Fibroblast of mammary gland (primary cell): Measurements from ENCODE around the gene MAP3K7CL.

Experiments
- DNase-seq: peaks from one replicate; pipeline ENCODE4 v3.0.0-alpha.2; 2010; ENCODE audit warnings: low read depth
- H3K4me3 ChIP-seq: 2 replicates; pipeline ENCODE4 v1.5.1; 2011; ENCODE audit warnings: low read depth, mild to moderate bottlenecking, low read length, moderate library complexity; ENCODE audit not compliant: control insufficient read depth
- TF ChIP-seq, protein P1 (sequence below): conservative IDR thresholded peaks from 2 replicates; pipeline ENCODE4 v1.5.1; 2011; ENCODE audit warnings: low read depth, low read length, inconsistent platforms; ENCODE audit not compliant: control insufficient read depth, insufficient read depth

The MAP3K7CL gene

GRCh38 chr21:29175408-29176134 is 45.1 kb downstream of the MAP3K7CL start:
- TF ChIP-seq, protein P1, sequence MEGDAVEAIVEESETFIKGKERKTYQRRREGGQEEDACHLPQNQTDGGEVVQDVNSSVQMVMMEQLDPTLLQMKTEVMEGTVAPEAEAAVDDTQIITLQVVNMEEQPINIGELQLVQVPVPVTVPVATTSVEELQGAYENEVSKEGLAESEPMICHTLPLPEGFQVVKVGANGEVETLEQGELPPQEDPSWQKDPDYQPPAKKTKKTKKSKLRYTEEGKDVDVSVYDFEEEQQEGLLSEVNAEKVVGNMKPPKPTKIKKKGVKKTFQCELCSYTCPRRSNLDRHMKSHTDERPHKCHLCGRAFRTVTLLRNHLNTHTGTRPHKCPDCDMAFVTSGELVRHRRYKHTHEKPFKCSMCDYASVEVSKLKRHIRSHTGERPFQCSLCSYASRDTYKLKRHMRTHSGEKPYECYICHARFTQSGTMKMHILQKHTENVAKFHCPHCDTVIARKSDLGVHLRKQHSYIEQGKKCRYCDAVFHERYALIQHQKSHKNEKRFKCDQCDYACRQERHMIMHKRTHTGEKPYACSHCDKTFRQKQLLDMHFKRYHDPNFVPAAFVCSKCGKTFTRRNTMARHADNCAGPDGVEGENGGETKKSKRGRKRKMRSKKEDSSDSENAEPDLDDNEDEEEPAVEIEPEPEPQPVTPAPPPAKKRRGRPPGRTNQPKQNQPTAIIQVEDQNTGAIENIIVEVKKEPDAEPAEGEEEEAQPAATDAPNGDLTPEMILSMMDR = no peak
- DNase-seq = peak; percentile 80
- no peak overlapping the region for H3K4me3 ChIP-seq

DNA sequence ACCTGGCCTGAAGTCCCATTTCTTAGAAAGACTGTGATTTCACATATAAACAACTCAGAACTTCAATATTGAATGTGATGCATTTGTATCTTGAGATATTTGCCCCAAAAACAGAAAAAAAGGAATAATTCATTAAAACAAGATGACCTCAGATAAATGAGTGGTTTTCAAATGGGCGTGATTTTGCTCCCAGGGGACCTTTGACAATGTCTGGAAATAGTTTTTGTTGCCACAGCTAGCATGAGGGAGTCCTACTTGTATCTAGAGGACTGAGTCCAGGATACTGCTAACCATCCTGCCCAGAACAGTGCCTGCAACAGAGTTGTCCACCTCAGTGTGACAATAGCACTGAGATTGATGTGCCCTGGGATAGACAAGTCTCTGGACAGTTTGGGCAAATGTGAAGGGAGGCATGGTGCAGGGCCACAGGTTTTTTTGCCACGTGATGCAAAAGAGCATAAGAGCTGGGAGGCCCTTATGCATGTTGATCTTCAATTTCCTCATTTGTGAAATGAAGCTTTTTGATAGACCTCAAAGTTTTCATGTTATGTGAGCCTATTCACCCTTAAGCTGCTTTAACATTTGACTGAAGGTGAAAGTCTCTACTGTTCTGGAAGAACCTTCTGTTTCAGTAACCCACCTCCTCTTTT is 46.2 kb downstream of the MAP3K7CL start:
- no peak for DNase-seq
- TF ChIP-seq, protein P1 = no peak
- H3K4me3 ChIP-seq = no peak overlapping the region

- no peak overlapping the region for H3K4me3 ChIP-seq
Measured at GRCh38 chr21:29177800-29178199, 47.4 kb downstream of the MAP3K7CL start.

GRCh38 chr21:29178926-29179325 is 48.5 kb downstream of the MAP3K7CL start:
- H3K4me3 ChIP-seq = no peak overlapping the region
- no peak for DNase-seq
- TF ChIP-seq, protein P1 = no peak

More at GRCh38 chr21:29177800-29178199, 47.4 kb downstream of the MAP3K7CL start:
- TF ChIP-seq, protein P1 = no peak
- DNase-seq = no peak

GRCh38 chr21:29179503-29179902 is 49.1 kb downstream of the MAP3K7CL start:
- DNase-seq = no peak
- TF ChIP-seq, protein P1 = no peak
- no peak overlapping the region for H3K4me3 ChIP-seq

DNA sequence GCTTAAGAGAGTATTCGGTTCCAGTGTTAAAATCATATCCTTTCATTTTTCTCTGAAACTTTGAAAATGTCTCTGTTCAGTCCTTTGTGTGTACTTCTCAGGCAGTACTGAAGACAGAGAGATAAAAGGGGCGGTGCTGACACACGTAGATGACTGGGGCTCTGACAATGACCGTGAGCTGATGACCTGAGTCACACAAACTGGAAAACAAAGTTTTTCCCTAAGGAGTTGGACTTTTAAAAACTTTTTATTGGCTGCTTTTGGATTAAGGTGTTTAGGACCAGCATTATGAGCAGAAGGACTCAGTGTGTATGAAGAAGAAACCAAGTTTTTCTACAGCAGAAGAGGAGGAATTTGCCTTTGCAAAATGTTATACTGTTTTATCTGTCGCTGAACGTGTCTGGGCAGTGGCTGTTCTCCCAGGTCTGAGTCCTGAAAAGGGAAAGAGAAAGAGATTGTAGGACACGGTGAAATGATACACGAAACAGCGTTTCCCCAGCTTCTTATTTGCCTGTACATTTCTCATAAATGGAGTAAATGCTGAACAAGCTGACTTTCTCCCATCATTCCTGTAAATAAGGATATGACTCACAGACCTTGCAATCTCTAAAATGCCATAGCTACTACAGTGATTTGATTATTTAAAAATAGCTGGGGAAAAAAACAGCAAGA is 51.5 kb downstream of the MAP3K7CL start:
- DNase-seq = peak; percentile 88
- TF ChIP-seq, protein P1 = no peak
- peak overlapping the region; percentile 49 for H3K4me3 ChIP-seq
